Calu3 (cell line): Measurements from ENCODE around the gene MSI2. TPM values are rescaled to one million over a fixed set of nuclear protein-coding genes. Genes with fewer than 3 reads are reported as not detected.

Source experiments
- BruUV-seq: library from RNA; stranded (reverse); fragments of 400-500 nt; replicated peaks from 2 replicates; lab custom pipeline; 2021; lab: Mats Ljungman, UMichigan
- CTCF ChIA-PET: fragments of 300-600 bp; sonication (Branson Sonifier 250); formaldehyde crosslinking; loops from one replicate; lab custom pipeline; 2022; ENCODE audit warnings: antibody characterized with exemption; lab: Charles Lee
- DNase-seq: peaks from one replicate; pipeline ENCODE4 v3.0.0; 2022
- H3K27ac Mint-ChIP-seq: one replicate; pipeline ENCODE4 v1.8.0; 2022; ENCODE audit warnings: mixed read lengths; ENCODE audit not compliant: unreplicated experiment
- H3K27me3 Mint-ChIP-seq: one replicate; pipeline ENCODE4 v1.8.0; 2022; ENCODE audit warnings: mixed read lengths; ENCODE audit not compliant: unreplicated experiment
- H3K36me3 Mint-ChIP-seq: one replicate; pipeline ENCODE4 v1.8.0; 2022; ENCODE audit warnings: mild to moderate bottlenecking, moderate library complexity, mixed read lengths; ENCODE audit not compliant: insufficient read depth, unreplicated experiment
- H3K4me1 Mint-ChIP-seq: one replicate; pipeline ENCODE4 v1.8.0; 2022; ENCODE audit warnings: mild to moderate bottlenecking, low read depth, mixed read lengths; ENCODE audit not compliant: unreplicated experiment
- H3K4me3 Mint-ChIP-seq: one replicate; pipeline ENCODE4 v1.8.0; 2022; ENCODE audit warnings: mild to moderate bottlenecking, low read depth, moderate library complexity, mixed read lengths; ENCODE audit not compliant: unreplicated experiment
- H3K9me3 Mint-ChIP-seq: one replicate; pipeline ENCODE4 v1.8.0; 2022; ENCODE audit warnings: low read depth, mixed read lengths; ENCODE audit not compliant: unreplicated experiment
- CTCF ChIP-seq: fragments of 200-600 bp; IDR thresholded peaks from one replicate; pipeline ENCODE4 v1.8.0; 2022; ENCODE audit warnings: antibody characterized with exemption; ENCODE audit not compliant: unreplicated experiment
- intact Hi-C: fragments of 100-400 bp; cut with micrococcal nuclease; formaldehyde crosslinking; loops from one replicate; pipeline ENCODE4 v1.10.0; 2022; ENCODE audit not compliant: unreplicated experiment
- total RNA-seq: library from RNA; stranded (reverse); gene quantifications from 2 replicates; pipeline ENCODE4 v1.2.3, GENCODE V29; 2022

Gene MSI2
- total RNA-seq, 1 experiment from 2014 or later: 66.4 TPM

- Mint-ChIP-seq H3K27ac (peak overlapping the region; percentile 37), H3K4me1 (no peaks in the 10 kb centered on the region), H3K27me3 (no peaks in the 10 kb centered on the region), H3K9me3 (no peaks in the 10 kb centered on the region), H3K4me3 (no peak overlapping the region), H3K36me3 (no peaks in the 10 kb centered on the region)
- TF ChIP-seq CTCF: no peak
- intact Hi-C loops: no loop called here
- DNase-seq: no peak
- no TSS peak for BruUV-seq
- CTCF ChIA-PET: no interaction called here
Measured at GRCh38 chr17:57343717-57344116, 87.4 kb downstream of the MSI2 start.

- H3K27ac Mint-ChIP-seq: no peak overlapping the region
- H3K27me3 Mint-ChIP-seq: no peaks in the 10 kb centered on the region
- CTCF ChIA-PET: no interaction called here
- H3K4me3 Mint-ChIP-seq: no peak overlapping the region
- H3K36me3 Mint-ChIP-seq: no peaks in the 10 kb centered on the region
- DNase-seq: no peak
- TF ChIP-seq CTCF: no peak
- BruUV-seq: no TSS peak
- no peaks in the 10 kb centered on the region for H3K9me3 Mint-ChIP-seq
- intact Hi-C loops: no loop called here
- H3K4me1 Mint-ChIP-seq: no peaks in the 10 kb centered on the region
Measured at GRCh38 chr17:57344261-57344660, 87.9 kb downstream of the MSI2 start.

- no peak for TF ChIP-seq CTCF
- BruUV-seq: no TSS peak
- H3K27ac Mint-ChIP-seq: no peak overlapping the region
- CTCF ChIA-PET: interaction anchor here (0.7 kb wide), 1 partner anchor 21 kb away, joined by 3 read pairs; no protein-coding TSS in a partner anchor
- DNase-seq: no peak
- intact Hi-C loops: no loop called here
- H3K27me3 Mint-ChIP-seq: no peaks in the 10 kb centered on the region
- no peak overlapping the region for H3K4me3 Mint-ChIP-seq
- H3K4me1 Mint-ChIP-seq: no peaks in the 10 kb centered on the region
- no peaks in the 10 kb centered on the region for H3K36me3 Mint-ChIP-seq
- H3K9me3 Mint-ChIP-seq: no peaks in the 10 kb centered on the region
Measured at GRCh38 chr17:57349541-57350247, 93.4 kb downstream of the MSI2 start.

GRCh38 chr17:57350266-57350665, 93.9 kb downstream of the MSI2 start:
- H3K36me3 Mint-ChIP-seq: no peaks in the 10 kb centered on the region
- no peaks in the 10 kb centered on the region for H3K9me3 Mint-ChIP-seq
- H3K4me1 Mint-ChIP-seq: no peaks in the 10 kb centered on the region
- no peak overlapping the region for H3K4me3 Mint-ChIP-seq
- no peak overlapping the region for H3K27ac Mint-ChIP-seq
- DNase-seq: no peak
- TF ChIP-seq CTCF: no peak
- intact Hi-C loops: no loop called here
- H3K27me3 Mint-ChIP-seq: no peaks in the 10 kb centered on the region
- CTCF ChIA-PET: no interaction called here
- no TSS peak for BruUV-seq
